HEK293 (cell line): Measurements from ENCODE around the gene ZNF442.

Experiments used
- KLF10 ChIP-seq: fragments of 450-650 bp; IDR thresholded peaks from 2 replicates; pipeline ENCODE4 v1.5.1; 2018; ENCODE audit warnings: missing biosample characterization, mild to moderate bottlenecking, missing genetic modification characterization
- KLF16 ChIP-seq: fragments of 450-650 bp; formaldehyde crosslinking; IDR thresholded peaks from 2 replicates; pipeline ENCODE4 v1.5.1; 2017; ENCODE audit warnings: missing biosample characterization, missing genetic modification characterization
- KLF8 ChIP-seq: fragments of 450-650 bp; formaldehyde crosslinking; IDR thresholded peaks from 2 replicates; pipeline ENCODE4 v1.5.1; 2016; ENCODE audit warnings: missing biosample characterization, missing genetic modification characterization
- OVOL3 ChIP-seq: fragments of 450-650 bp; formaldehyde crosslinking; IDR thresholded peaks from 2 replicates; pipeline ENCODE4 v1.5.1; 2016; ENCODE audit warnings: missing biosample characterization, missing genetic modification characterization
- REPIN1 ChIP-seq: fragments of 450-650 bp; formaldehyde crosslinking; IDR thresholded peaks from 2 replicates; pipeline ENCODE4 v1.5.1; 2017; ENCODE audit warnings: missing biosample characterization, missing genetic modification characterization, low read depth
- SCRT1 ChIP-seq: fragments of 450-650 bp; formaldehyde crosslinking; IDR thresholded peaks from 2 replicates; pipeline ENCODE4 v1.5.1; 2016; ENCODE audit warnings: missing biosample characterization, missing genetic modification characterization, borderline replicate concordance
- SP3 ChIP-seq: fragments of 450-650 bp; formaldehyde crosslinking; IDR thresholded peaks from 2 replicates; pipeline ENCODE4 v1.5.1; 2016; ENCODE audit warnings: missing biosample characterization, missing genetic modification characterization
- ZBTB11 ChIP-seq: fragments of 450-650 bp; formaldehyde crosslinking; conservative IDR thresholded peaks from 2 replicates; pipeline ENCODE4 v1.5.1; 2016; ENCODE audit warnings: low read depth, missing biosample characterization, missing genetic modification characterization
- ZBTB20 ChIP-seq: fragments of 450-650 bp; formaldehyde crosslinking; IDR thresholded peaks from 2 replicates; pipeline ENCODE4 v1.5.1; 2016; ENCODE audit warnings: missing biosample characterization, missing genetic modification characterization
- ZNF121 ChIP-seq: fragments of 450-650 bp; formaldehyde crosslinking; IDR thresholded peaks from 2 replicates; pipeline ENCODE4 v1.5.1; 2016; ENCODE audit warnings: missing biosample characterization, missing genetic modification characterization
- ZNF140 ChIP-seq: fragments of 450-650 bp; formaldehyde crosslinking; IDR thresholded peaks from 2 replicates; pipeline ENCODE4 v1.5.1; 2016; ENCODE audit warnings: missing biosample characterization, missing genetic modification characterization
- ZNF184 ChIP-seq: fragments of 450-650 bp; IDR thresholded peaks from 2 replicates; pipeline ENCODE4 v1.5.1; 2018; ENCODE audit warnings: missing biosample characterization, mild to moderate bottlenecking, missing genetic modification characterization
- ZNF335 ChIP-seq: fragments of 450-650 bp; formaldehyde crosslinking; conservative IDR thresholded peaks from 2 replicates; pipeline ENCODE4 v1.5.1; 2016; ENCODE audit warnings: missing biosample characterization, missing genetic modification characterization
- ZNF341 ChIP-seq: fragments of 450-650 bp; formaldehyde crosslinking; IDR thresholded peaks from 2 replicates; pipeline ENCODE4; 2016; ENCODE audit warnings: low read depth, missing biosample characterization, missing genetic modification characterization
- ZNF350 ChIP-seq: fragments of 450-650 bp; formaldehyde crosslinking; IDR thresholded peaks from 2 replicates; pipeline ENCODE4 v1.5.0; 2017; ENCODE audit warnings: missing biosample characterization, mild to moderate bottlenecking, missing genetic modification characterization
- ZNF501 ChIP-seq: fragments of 450-650 bp; formaldehyde crosslinking; IDR thresholded peaks from 2 replicates; pipeline ENCODE4 v1.5.1; 2016; ENCODE audit warnings: missing biosample characterization, missing genetic modification characterization
- ZNF548 ChIP-seq: fragments of 450-650 bp; formaldehyde crosslinking; IDR thresholded peaks from 2 replicates; pipeline ENCODE4 v1.5.1; 2016; ENCODE audit warnings: missing biosample characterization, missing genetic modification characterization
- ZNF571 ChIP-seq: fragments of 450-650 bp; formaldehyde crosslinking; IDR thresholded peaks from 2 replicates; pipeline ENCODE4 v1.5.0; 2017; ENCODE audit warnings: missing biosample characterization, missing genetic modification characterization
- ZNF600 ChIP-seq: fragments of 450-650 bp; formaldehyde crosslinking; IDR thresholded peaks from 2 replicates; pipeline ENCODE4 v1.5.1; 2016; ENCODE audit warnings: missing biosample characterization, missing genetic modification characterization
- ZNF621 ChIP-seq: fragments of 450-650 bp; formaldehyde crosslinking; IDR thresholded peaks from 2 replicates; pipeline ENCODE4 v1.5.1; 2017; ENCODE audit warnings: missing biosample characterization, missing genetic modification characterization
- ZNF707 ChIP-seq: fragments of 450-650 bp; formaldehyde crosslinking; IDR thresholded peaks from 2 replicates; pipeline ENCODE4 v1.5.1; 2016; ENCODE audit warnings: missing biosample characterization, missing genetic modification characterization
- ZNF76 ChIP-seq: fragments of 450-650 bp; formaldehyde crosslinking; IDR thresholded peaks from 2 replicates; pipeline ENCODE4; 2016; ENCODE audit warnings: low read depth, missing biosample characterization, missing genetic modification characterization, borderline replicate concordance
- ZNF768 ChIP-seq: fragments of 450-650 bp; formaldehyde crosslinking; IDR thresholded peaks from 2 replicates; pipeline ENCODE4 v1.5.1; 2018; ENCODE audit warnings: missing biosample characterization, mild to moderate bottlenecking, missing genetic modification characterization
- ZSCAN16 ChIP-seq: fragments of 450-650 bp; formaldehyde crosslinking; IDR thresholded peaks from 2 replicates; pipeline ENCODE4 v1.5.1; 2016; ENCODE audit warnings: missing biosample characterization, missing genetic modification characterization
- TF ChIP-seq, protein P1 (sequence below): fragments of 450-650 bp; formaldehyde crosslinking; IDR thresholded peaks from 2 replicates; pipeline ENCODE4 v1.5.1; 2016; ENCODE audit warnings: missing biosample characterization, missing genetic modification characterization, borderline replicate concordance
- TF ChIP-seq, protein P2 (sequence below): fragments of 450-650 bp; formaldehyde crosslinking; IDR thresholded peaks from 2 replicates; pipeline ENCODE4 v1.5.1; 2016; ENCODE audit warnings: missing biosample characterization, missing genetic modification characterization
- TF ChIP-seq, protein P3 (sequence below): fragments of 450-650 bp; formaldehyde crosslinking; IDR thresholded peaks from 2 replicates; pipeline ENCODE4 v1.5.1; 2016; ENCODE audit warnings: missing biosample characterization, missing genetic modification characterization
- TF ChIP-seq, protein P4 (sequence below): fragments of 450-650 bp; formaldehyde crosslinking; IDR thresholded peaks from 2 replicates; pipeline ENCODE4 v1.5.1; 2017; ENCODE audit warnings: missing biosample characterization, missing genetic modification characterization

The ZNF442 gene

DNA sequence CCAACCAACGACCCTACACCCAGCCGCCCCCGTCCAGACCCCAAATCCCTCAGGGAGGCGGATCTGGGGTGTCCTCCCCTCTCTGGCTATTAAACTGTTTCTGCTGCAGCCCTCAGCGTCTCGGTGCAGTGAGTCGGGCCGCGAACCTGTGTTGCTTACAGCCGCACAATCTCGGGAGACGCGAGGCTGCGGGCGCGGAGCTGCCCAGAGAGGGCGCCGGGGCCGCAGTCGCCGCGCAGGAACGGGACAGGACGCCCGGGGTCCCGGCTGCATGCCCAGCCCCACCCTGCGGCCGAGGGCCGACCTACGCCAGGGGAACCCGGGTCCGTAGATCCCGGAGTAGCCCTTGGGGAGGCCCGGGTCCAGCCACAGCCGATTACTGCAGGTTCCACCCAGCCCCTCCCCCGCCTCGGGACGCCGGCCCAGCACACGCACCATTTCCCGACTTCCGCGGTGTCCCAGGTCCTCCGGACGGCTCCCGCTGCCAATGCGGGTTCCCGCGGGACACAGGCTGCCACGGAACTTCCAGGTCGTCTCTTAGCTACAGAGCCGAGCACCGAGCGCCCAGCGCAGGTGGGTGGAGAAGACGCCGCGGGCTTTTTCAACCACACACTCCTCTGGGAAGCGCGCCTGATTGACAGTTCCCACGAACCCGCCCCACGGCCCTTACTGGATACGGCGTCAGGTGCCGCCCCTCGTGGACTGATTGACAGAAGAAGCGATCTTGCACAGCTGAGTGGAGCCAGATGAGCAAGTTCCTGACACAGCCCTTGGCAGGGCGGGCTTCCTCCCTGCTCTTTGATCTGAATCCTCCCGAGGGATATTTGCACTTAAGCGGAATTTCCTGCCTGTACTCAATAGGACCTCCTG lies 35.4 kb upstream of the ZNF442 start, which contains the start of gene ZNF799 (continued):
- TF ChIP-seq, protein P1, sequence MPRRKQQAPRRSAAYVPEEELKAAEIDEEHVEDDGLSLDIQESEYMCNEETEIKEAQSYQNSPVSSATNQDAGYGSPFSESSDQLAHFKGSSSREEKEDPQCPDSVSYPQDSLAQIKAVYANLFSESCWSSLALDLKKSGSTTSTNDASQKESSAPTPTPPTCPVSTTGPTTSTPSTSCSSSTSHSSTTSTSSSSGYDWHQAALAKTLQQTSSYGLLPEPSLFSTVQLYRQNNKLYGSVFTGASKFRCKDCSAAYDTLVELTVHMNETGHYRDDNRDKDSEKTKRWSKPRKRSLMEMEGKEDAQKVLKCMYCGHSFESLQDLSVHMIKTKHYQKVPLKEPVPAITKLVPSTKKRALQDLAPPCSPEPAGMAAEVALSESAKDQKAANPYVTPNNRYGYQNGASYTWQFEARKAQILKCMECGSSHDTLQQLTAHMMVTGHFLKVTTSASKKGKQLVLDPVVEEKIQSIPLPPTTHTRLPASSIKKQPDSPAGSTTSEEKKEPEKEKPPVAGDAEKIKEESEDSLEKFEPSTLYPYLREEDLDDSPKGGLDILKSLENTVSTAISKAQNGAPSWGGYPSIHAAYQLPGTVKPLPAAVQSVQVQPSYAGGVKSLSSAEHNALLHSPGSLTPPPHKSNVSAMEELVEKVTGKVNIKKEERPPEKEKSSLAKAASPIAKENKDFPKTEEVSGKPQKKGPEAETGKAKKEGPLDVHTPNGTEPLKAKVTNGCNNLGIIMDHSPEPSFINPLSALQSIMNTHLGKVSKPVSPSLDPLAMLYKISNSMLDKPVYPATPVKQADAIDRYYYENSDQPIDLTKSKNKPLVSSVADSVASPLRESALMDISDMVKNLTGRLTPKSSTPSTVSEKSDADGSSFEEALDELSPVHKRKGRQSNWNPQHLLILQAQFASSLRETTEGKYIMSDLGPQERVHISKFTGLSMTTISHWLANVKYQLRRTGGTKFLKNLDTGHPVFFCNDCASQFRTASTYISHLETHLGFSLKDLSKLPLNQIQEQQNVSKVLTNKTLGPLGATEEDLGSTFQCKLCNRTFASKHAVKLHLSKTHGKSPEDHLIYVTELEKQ (tag by site-specific recombination) = peak; percentile 37; the same call in 1 of the 2 replicates
- TF ChIP-seq ZNF621 (tag by site-specific recombination) = no peak
- TF ChIP-seq ZNF350 (tag by site-specific recombination) = peak; percentile 90
- no peak for TF ChIP-seq ZNF571
- peak; percentile 97 for TF ChIP-seq ZNF341 (tag by site-specific recombination)
- peak; percentile 63 for TF ChIP-seq KLF16
- peak; percentile 72 for TF ChIP-seq SP3
- peak; percentile 92 for TF ChIP-seq ZNF335 (tag by site-specific recombination)
- no peak for TF ChIP-seq ZNF548 (tag by site-specific recombination)
- TF ChIP-seq ZSCAN16 (tag by site-specific recombination) = no peak
- TF ChIP-seq ZBTB11 (tag by site-specific recombination) = peak; percentile 91
- peak; percentile 53; the same call in 1 of the 2 replicates for TF ChIP-seq ZNF768 (tag by site-specific recombination)
- no peak for TF ChIP-seq OVOL3 (tag by site-specific recombination)
- peak; percentile 96 for TF ChIP-seq ZBTB20 (tag by site-specific recombination)
- TF ChIP-seq, protein P2, sequence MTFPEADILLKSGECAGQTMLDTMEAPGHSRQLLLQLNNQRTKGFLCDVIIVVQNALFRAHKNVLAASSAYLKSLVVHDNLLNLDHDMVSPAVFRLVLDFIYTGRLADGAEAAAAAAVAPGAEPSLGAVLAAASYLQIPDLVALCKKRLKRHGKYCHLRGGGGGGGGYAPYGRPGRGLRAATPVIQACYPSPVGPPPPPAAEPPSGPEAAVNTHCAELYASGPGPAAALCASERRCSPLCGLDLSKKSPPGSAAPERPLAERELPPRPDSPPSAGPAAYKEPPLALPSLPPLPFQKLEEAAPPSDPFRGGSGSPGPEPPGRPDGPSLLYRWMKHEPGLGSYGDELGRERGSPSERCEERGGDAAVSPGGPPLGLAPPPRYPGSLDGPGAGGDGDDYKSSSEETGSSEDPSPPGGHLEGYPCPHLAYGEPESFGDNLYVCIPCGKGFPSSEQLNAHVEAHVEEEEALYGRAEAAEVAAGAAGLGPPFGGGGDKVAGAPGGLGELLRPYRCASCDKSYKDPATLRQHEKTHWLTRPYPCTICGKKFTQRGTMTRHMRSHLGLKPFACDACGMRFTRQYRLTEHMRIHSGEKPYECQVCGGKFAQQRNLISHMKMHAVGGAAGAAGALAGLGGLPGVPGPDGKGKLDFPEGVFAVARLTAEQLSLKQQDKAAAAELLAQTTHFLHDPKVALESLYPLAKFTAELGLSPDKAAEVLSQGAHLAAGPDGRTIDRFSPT (tag by site-specific recombination) = no peak; the same call in 1 of the 2 replicates
- TF ChIP-seq, protein P3, sequence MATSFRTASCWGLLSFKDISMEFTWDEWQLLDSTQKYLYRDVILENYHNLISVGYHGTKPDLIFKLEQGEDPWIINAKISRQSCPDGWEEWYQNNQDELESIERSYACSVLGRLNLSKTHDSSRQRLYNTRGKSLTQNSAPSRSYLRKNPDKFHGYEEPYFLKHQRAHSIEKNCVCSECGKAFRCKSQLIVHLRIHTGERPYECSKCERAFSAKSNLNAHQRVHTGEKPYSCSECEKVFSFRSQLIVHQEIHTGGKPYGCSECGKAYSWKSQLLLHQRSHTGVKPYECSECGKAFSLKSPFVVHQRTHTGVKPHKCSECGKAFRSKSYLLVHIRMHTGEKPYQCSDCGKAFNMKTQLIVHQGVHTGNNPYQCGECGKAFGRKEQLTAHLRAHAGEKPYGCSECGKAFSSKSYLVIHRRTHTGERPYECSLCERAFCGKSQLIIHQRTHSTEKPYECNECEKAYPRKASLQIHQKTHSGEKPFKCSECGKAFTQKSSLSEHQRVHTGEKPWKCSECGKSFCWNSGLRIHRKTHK (tag by site-specific recombination) = no peak
- peak; percentile 72 for TF ChIP-seq KLF8 (tag by site-specific recombination)
- no peak for TF ChIP-seq ZNF501 (tag by site-specific recombination)
- TF ChIP-seq ZNF140 (tag by site-specific recombination) = no peak
- 0 out of 2 replicates have a peak, but pooled peaks have one; percentile 16 for TF ChIP-seq KLF10
- no peak for TF ChIP-seq REPIN1 (tag by site-specific recombination)
- peak; percentile 62; the same call in 1 of the 2 replicates for TF ChIP-seq ZNF600 (tag by site-specific recombination)
- TF ChIP-seq, protein P4, sequence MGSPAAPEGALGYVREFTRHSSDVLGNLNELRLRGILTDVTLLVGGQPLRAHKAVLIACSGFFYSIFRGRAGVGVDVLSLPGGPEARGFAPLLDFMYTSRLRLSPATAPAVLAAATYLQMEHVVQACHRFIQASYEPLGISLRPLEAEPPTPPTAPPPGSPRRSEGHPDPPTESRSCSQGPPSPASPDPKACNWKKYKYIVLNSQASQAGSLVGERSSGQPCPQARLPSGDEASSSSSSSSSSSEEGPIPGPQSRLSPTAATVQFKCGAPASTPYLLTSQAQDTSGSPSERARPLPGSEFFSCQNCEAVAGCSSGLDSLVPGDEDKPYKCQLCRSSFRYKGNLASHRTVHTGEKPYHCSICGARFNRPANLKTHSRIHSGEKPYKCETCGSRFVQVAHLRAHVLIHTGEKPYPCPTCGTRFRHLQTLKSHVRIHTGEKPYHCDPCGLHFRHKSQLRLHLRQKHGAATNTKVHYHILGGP (tag by site-specific recombination) = no peak
- 0 out of 2 replicates have a peak, but pooled peaks have one; percentile 4 for TF ChIP-seq ZNF707 (tag by site-specific recombination)
- no peak for TF ChIP-seq SCRT1
- no peak for TF ChIP-seq ZNF121
- TF ChIP-seq ZNF184 (tag by site-specific recombination) = 0 out of 2 replicates have a peak, but pooled peaks have one; percentile 13
- TF ChIP-seq ZNF76 (tag by site-specific recombination) = 0 out of 2 replicates have a peak, but pooled peaks have one; percentile 1
